ENCODE results near the gene DNAJB14. TPM values are rescaled to one million over a fixed set of nuclear protein-coding genes. Genes with fewer than 3 reads are reported as not detected.

The DNAJB14 gene
- total and polyA plus RNA-seq, 4 donors = 15.3 to 90.8 (median 33.3) TPM

GRCh38 chr4:99971453-99972111, 25.2 kb upstream of the DNAJB14 start:
- Histone ChIP-seq H3K4me3 (no peak overlapping the region), H3K27me3 (ENCODE audit: control insufficient read depth in 3 of 3, insufficient read depth in 3 of 3, low read length in 2 of 3) (no peaks in the 10 kb centered on the region), H3K36me3 (ENCODE audit: control insufficient read depth in 4 of 4, insufficient read depth in 4 of 4, low read length in 4 of 4) (no peaks in the 10 kb centered on the region), H3K9ac (ENCODE audit: insufficient read depth in 1 of 2, low read length in 2 of 2) (no peak overlapping the region), H3K9me3 (ENCODE audit: control insufficient read depth in 4 of 4, insufficient read depth in 3 of 4, low read length in 3 of 4) (peaks cover 0 to 5% (median 2%) of the 10 kb centered on the region in 4 donors), H3K27ac (ENCODE audit: low read depth in 1 of 2, low read length in 1 of 2) (no peak overlapping the region), H3K4me1 (ENCODE audit: control insufficient read depth in 5 of 5, insufficient read depth in 5 of 5, low read length in 5 of 5) (no peaks in the 10 kb centered on the region)
- no peak for TF ChIP-seq CTCF (IDR thresholded peaks at IDR 0.05; ENCODE audit: control extremely low read depth, extremely low read depth)
- ATAC-seq (ENCODE audit: insufficient read depth, low FRiP score) = no peak
- 94 to 97% methylated on average over 12 of the region's 12 CpGs for WGBS, 2 donors
- DNase-seq = no peak

GRCh38 chr4:99968330-99968729, 21.9 kb upstream of the DNAJB14 start:
- no peak for ATAC-seq (ENCODE audit: insufficient read depth, low FRiP score)
- 63 to 97% methylated on average over 1 of the region's 1 CpG for WGBS, 2 donors

GRCh38 chr4:99966692-99967091, 20.3 kb upstream of the DNAJB14 start:
- Histone ChIP-seq H3K9me3 (ENCODE audit: control insufficient read depth in 4 of 4, insufficient read depth in 3 of 4, low read length in 3 of 4) (peaks cover 0 to 5% (median 0%) of the 10 kb centered on the region in 4 donors), H3K9ac (ENCODE audit: insufficient read depth in 1 of 2, low read length in 2 of 2) (no peak overlapping the region), H3K4me3 (no peak overlapping the region), H3K27ac (ENCODE audit: low read depth in 1 of 2, low read length in 1 of 2) (no peak overlapping the region), H3K4me1 (ENCODE audit: control insufficient read depth in 5 of 5, insufficient read depth in 5 of 5, low read length in 5 of 5) (no peaks in the 10 kb centered on the region), H3K27me3 (ENCODE audit: control insufficient read depth in 3 of 3, insufficient read depth in 3 of 3, low read length in 2 of 3) (no peaks in the 10 kb centered on the region), H3K36me3 (ENCODE audit: control insufficient read depth in 4 of 4, insufficient read depth in 4 of 4, low read length in 4 of 4) (no peaks in the 10 kb centered on the region)
- 90 to 94% methylated on average over 3 of the region's 3 CpGs for WGBS, 2 donors
- DNase-seq (no peak), ATAC-seq (ENCODE audit: insufficient read depth, low FRiP score) (no peak)
- TF ChIP-seq CTCF (IDR thresholded peaks at IDR 0.05; ENCODE audit: control extremely low read depth, extremely low read depth) = no peak

More at GRCh38 chr4:99968330-99968729, 21.9 kb upstream of the DNAJB14 start:
- no peak for TF ChIP-seq CTCF (IDR thresholded peaks at IDR 0.05; ENCODE audit: control extremely low read depth, extremely low read depth)
- no peaks in the 10 kb centered on the region for H3K27me3 ChIP-seq (ENCODE audit: control insufficient read depth in 3 of 3, insufficient read depth in 3 of 3, low read length in 2 of 3)
- H3K4me1 ChIP-seq (ENCODE audit: control insufficient read depth in 5 of 5, insufficient read depth in 5 of 5, low read length in 5 of 5) = no peaks in the 10 kb centered on the region
- no peak overlapping the region for H3K9ac ChIP-seq (ENCODE audit: insufficient read depth in 1 of 2, low read length in 2 of 2)
- H3K9me3 ChIP-seq (ENCODE audit: control insufficient read depth in 4 of 4, insufficient read depth in 3 of 4, low read length in 3 of 4) = peaks cover 0 to 5% (median 0%) of the 10 kb centered on the region in 4 donors
- H3K4me3 ChIP-seq = no peak overlapping the region
- no peak for DNase-seq
- H3K27ac ChIP-seq (ENCODE audit: low read depth in 1 of 2, low read length in 1 of 2) = no peak overlapping the region
- H3K36me3 ChIP-seq (ENCODE audit: control insufficient read depth in 4 of 4, insufficient read depth in 4 of 4, low read length in 4 of 4) = no peaks in the 10 kb centered on the region

Data from lung (tissue), 12 donors.